ENCODE measurements around the gene TMEM259. TPM values are rescaled to one million over a fixed set of nuclear protein-coding genes. Genes with fewer than 3 reads are reported as not detected.

Gene TMEM259
- total RNA-seq, 2 experiments from 2014 or later, result 172 to 212 TPM

- H3K4me1 Mint-ChIP-seq, result peaks cover 49% of the 10 kb centered on the region
- CTCF ChIA-PET, result interaction anchor here (0.8 to 8.5 kb wide), 13 partner anchors 10 to 226 kb away, joined by 3 to 76 read pairs (median 5); partner anchors contain the start of genes ARHGAP45, CNN2, RNU6-2 and TMEM259
- H3K27ac Mint-ChIP-seq, result peak overlapping the region; percentile 83
- H3K9me3 Mint-ChIP-seq (ENCODE audit: low read depth), result no peaks in the 10 kb centered on the region
- peak overlapping the region; percentile 93 for H3K4me3 Mint-ChIP-seq
- peak; percentile 96 for DNase-seq
- no peaks in the 10 kb centered on the region for H3K27me3 Mint-ChIP-seq
- ATAC-seq, result peak; percentile 67
- H3K36me3 Mint-ChIP-seq, result peaks cover 25% of the 10 kb centered on the region
Observed at GRCh38 chr19:1040476-1041271, 19.8 kb upstream of the TMEM259 start.

GRCh38 chr19:1039646-1040475 is 18.9 kb upstream of the TMEM259 start, which contains the start of gene ABCA7:
Gene ABCA7, plus strand, starts transcription at chr19:1040107. Its CDS starts 1,255 bp downstream, at chr19:1041362.
- ATAC-seq (peak; percentile 95), DNase-seq (peak; percentile 100)
- CTCF ChIA-PET, result interaction anchor here (0.8 to 8.5 kb wide), 11 partner anchors 12 to 227 kb away, joined by 3 to 76 read pairs (median 5); partner anchors contain the start of genes ARHGAP45, CNN2, RNU6-2 and TMEM259
- H3K36me3 Mint-ChIP-seq, result peaks cover 25% of the 10 kb centered on the region
- peaks cover 53% of the 10 kb centered on the region for H3K4me1 Mint-ChIP-seq
- H3K27me3 Mint-ChIP-seq, result no peaks in the 10 kb centered on the region
- peak within 1 kb of the TSS; percentile 93 for H3K4me3 Mint-ChIP-seq
- no peaks in the 10 kb centered on the region for H3K9me3 Mint-ChIP-seq (ENCODE audit: low read depth)
- H3K27ac Mint-ChIP-seq, result peak within 1 kb of the TSS; percentile 83

- peaks cover 25% of the 10 kb centered on the region for H3K36me3 Mint-ChIP-seq
- DNase-seq (no peak), ATAC-seq (no peak)
- peak overlapping the region; percentile 79 for H3K27ac Mint-ChIP-seq
- CTCF ChIA-PET, result interaction anchor here (1.0 to 8.5 kb wide), 12 partner anchors 11 to 228 kb away, joined by 3 to 76 read pairs (median 5); partner anchors contain the start of genes ARHGAP45, CNN2, RNU6-2 and TMEM259
- H3K4me1 Mint-ChIP-seq, result peaks cover 53% of the 10 kb centered on the region
- H3K4me3 Mint-ChIP-seq, result peak overlapping the region; percentile 93
- no peaks in the 10 kb centered on the region for H3K27me3 Mint-ChIP-seq
- no peaks in the 10 kb centered on the region for H3K9me3 Mint-ChIP-seq (ENCODE audit: low read depth)
Observed at GRCh38 chr19:1038978-1039645, 18.2 kb upstream of the TMEM259 start.

GRCh38 chr19:1037621-1038064 is 16.7 kb upstream of the TMEM259 start:
- no peaks in the 10 kb centered on the region for H3K27me3 Mint-ChIP-seq
- ATAC-seq (no peak), DNase-seq (no peak)
- peak overlapping the region; percentile 79 for H3K27ac Mint-ChIP-seq
- no peaks in the 10 kb centered on the region for H3K9me3 Mint-ChIP-seq (ENCODE audit: low read depth)
- H3K36me3 Mint-ChIP-seq, result peaks cover 32% of the 10 kb centered on the region
- H3K4me3 Mint-ChIP-seq, result peak overlapping the region; percentile 50
- CTCF ChIA-PET, result interaction anchor here (0.9 to 8.5 kb wide), 13 partner anchors 10 to 229 kb away, joined by 3 to 76 read pairs (median 3); partner anchors contain the start of genes ARHGAP45, CNN2, RNU6-2 and TMEM259
- H3K4me1 Mint-ChIP-seq, result peaks cover 59% of the 10 kb centered on the region

GRCh38 chr19:1035998-1036621 is 15.2 kb upstream of the TMEM259 start:
- Mint-ChIP-seq H3K9me3 (ENCODE audit: low read depth) (no peaks in the 10 kb centered on the region), H3K36me3 (peaks cover 38% of the 10 kb centered on the region), H3K27me3 (no peaks in the 10 kb centered on the region), H3K4me3 (no peak overlapping the region), H3K4me1 (peaks cover 58% of the 10 kb centered on the region), H3K27ac (peak overlapping the region; percentile 49)
- CTCF ChIA-PET, result interaction anchor here (1.0 to 8.5 kb wide), 5 partner anchors 8 to 208 kb away, joined by 3 to 76 read pairs (median 7); partner anchors contain the start of genes ARHGAP45 and CNN2
- DNase-seq (no peak), ATAC-seq (no peak)

- Mint-ChIP-seq H3K9me3 (ENCODE audit: low read depth) (no peaks in the 10 kb centered on the region), H3K4me3 (no peak overlapping the region), H3K27ac (no peak overlapping the region), H3K36me3 (peaks cover 35% of the 10 kb centered on the region), H3K27me3 (no peaks in the 10 kb centered on the region), H3K4me1 (peaks cover 46% of the 10 kb centered on the region)
- ATAC-seq (no peak), DNase-seq (no peak)
- CTCF ChIA-PET, result interaction anchor here (1.0 to 8.5 kb wide), 4 partner anchors 7 to 45 kb away, joined by 3 to 76 read pairs (median 5); partner anchors contain the start of gene ABCA7
Observed at GRCh38 chr19:1032264-1032867, 11.4 kb upstream of the TMEM259 start.

GRCh38 chr19:1028062-1028926 is 7.4 kb upstream of the TMEM259 start:
- Mint-ChIP-seq H3K36me3 (peaks cover 21% of the 10 kb centered on the region), H3K27me3 (no peaks in the 10 kb centered on the region), H3K4me3 (peak overlapping the region; percentile 91), H3K27ac (peak overlapping the region; percentile 81), H3K4me1 (peaks cover 31% of the 10 kb centered on the region), H3K9me3 (ENCODE audit: low read depth) (no peaks in the 10 kb centered on the region)
- DNase-seq (peak; percentile 83), ATAC-seq (peak; percentile 45)
- CTCF ChIA-PET, result interaction anchor here (0.7 to 8.5 kb wide), 14 partner anchors 8 to 238 kb away, joined by 3 to 76 read pairs (median 4); partner anchors contain the start of genes ABCA7 and ARHGAP45

GRCh38 chr19:1027650-1028061 is 6.7 kb upstream of the TMEM259 start:
- Mint-ChIP-seq H3K9me3 (ENCODE audit: low read depth) (no peaks in the 10 kb centered on the region), H3K4me3 (peak overlapping the region; percentile 91), H3K36me3 (peaks cover 16% of the 10 kb centered on the region), H3K27ac (peak overlapping the region; percentile 90), H3K27me3 (no peaks in the 10 kb centered on the region), H3K4me1 (peaks cover 28% of the 10 kb centered on the region)
- DNase-seq (no peak), ATAC-seq (peak; percentile 28)
- CTCF ChIA-PET, result interaction anchor here (0.6 to 8.5 kb wide), 13 partner anchors 9 to 239 kb away, joined by 3 to 76 read pairs (median 4); partner anchors contain the start of genes ABCA7 and ARHGAP45

GRCh38 chr19:1026783-1027649 is 6.1 kb upstream of the TMEM259 start:
- DNase-seq, result peak; percentile 64
- Mint-ChIP-seq H3K27me3 (no peaks in the 10 kb centered on the region), H3K4me1 (peaks cover 25% of the 10 kb centered on the region), H3K27ac (peak overlapping the region; percentile 90), H3K36me3 (peaks cover 10% of the 10 kb centered on the region), H3K4me3 (peak overlapping the region; percentile 91), H3K9me3 (ENCODE audit: low read depth) (no peaks in the 10 kb centered on the region)
- peak; percentile 11 for ATAC-seq
- CTCF ChIA-PET, result interaction anchor here (0.6 to 8.5 kb wide), 16 partner anchors 8 to 239 kb away, joined by 3 to 76 read pairs (median 4); partner anchors contain the start of genes ABCA7 and ARHGAP45
